GM12874 (cell line): ENCODE data around the gene TPRN.

Source experiments
- CTCF ChIP-seq: IDR thresholded peaks from 2 replicates; pipeline ENCODE4 v1.5.1; 2011; ENCODE audit warnings: low read depth, mild to moderate bottlenecking, control low read depth, low read length, moderate library complexity; ENCODE audit not compliant: insufficient read depth

The TPRN gene

GRCh38 chr9:137181680-137182079 is 18.9 kb downstream of the TPRN start:
- TF ChIP-seq CTCF, result no peak

- no peak for TF ChIP-seq CTCF
Observed at GRCh38 chr9:137180491-137180890, 20.1 kb downstream of the TPRN start.

GRCh38 chr9:137179761-137180160 is 20.8 kb downstream of the TPRN start:
- no peak for TF ChIP-seq CTCF

GRCh38 chr9:137178939-137179630 is 21.5 kb downstream of the TPRN start:
- no peak for TF ChIP-seq CTCF

- no peak for TF ChIP-seq CTCF
Observed at GRCh38 chr9:137178201-137178938, 22.2 kb downstream of the TPRN start.

GRCh38 chr9:137176302-137177182 is 24.0 kb downstream of the TPRN start:
- peak; percentile 80 for TF ChIP-seq CTCF
